ENCODE measurements around the gene KRT222. TPM values are rescaled to one million over a fixed set of nuclear protein-coding genes. Genes with fewer than 3 reads are reported as not detected.
A peak's percentile ranks its signal among the peaks of the same experiment; 100 is the strongest.

KRT222 gene
- total and polyA plus RNA-seq, 2 donors, result 0.19 to 0.84 TPM

- H3K9me3 ChIP-seq (ENCODE audit: control insufficient read depth in 2 of 2, insufficient read depth in 1 of 2, low read length in 1 of 2), result no peaks in the 10 kb centered on the region
- H3K4me3 ChIP-seq (ENCODE audit: low read length in 2 of 2), result no peak overlapping the region
- peak overlapping the region; percentile 46 to 61 for H3K27ac ChIP-seq (ENCODE audit: low read depth in 1 of 2, low read length in 1 of 2)
- peaks cover 0 to 45% of the 10 kb centered on the region in 2 donors for H3K4me1 ChIP-seq (ENCODE audit: control insufficient read depth in 2 of 2, insufficient read depth in 2 of 2, low read length in 2 of 2)
- H3K36me3 ChIP-seq (ENCODE audit: control insufficient read depth in 2 of 2, insufficient read depth in 2 of 2, low read length in 1 of 2), result no peaks in the 10 kb centered on the region
- peaks cover 0 to 2% of the 10 kb centered on the region in 2 donors for H3K27me3 ChIP-seq (ENCODE audit: control insufficient read depth in 2 of 2, insufficient read depth in 1 of 2, low read length in 1 of 2)
- 89% methylated on average over 13 of the region's 13 CpGs for WGBS
- no peak for DNase-seq (ENCODE audit: low read depth in 6 of 9, low spot score in 9 of 9)
Observed at GRCh38 chr17:40614431-40615067, 50.4 kb downstream of the KRT222 start.

GRCh38 chr17:40613467-40614154, 51.4 kb downstream of the KRT222 start:
- no peak overlapping the region for H3K27ac ChIP-seq (ENCODE audit: low read depth in 1 of 2, low read length in 1 of 2)
- H3K27me3 ChIP-seq (ENCODE audit: control insufficient read depth in 2 of 2, insufficient read depth in 1 of 2, low read length in 1 of 2), result peaks cover 0 to 2% of the 10 kb centered on the region in 2 donors

GRCh38 chr17:40612599-40613244, 52.3 kb downstream of the KRT222 start:
- no peak overlapping the region for H3K27ac ChIP-seq (ENCODE audit: low read depth in 1 of 2, low read length in 1 of 2)
- H3K36me3 ChIP-seq (ENCODE audit: control insufficient read depth in 2 of 2, insufficient read depth in 2 of 2, low read length in 1 of 2), result no peaks in the 10 kb centered on the region
- no peak for DNase-seq (ENCODE audit: low read depth in 6 of 9, low spot score in 9 of 9)
- H3K4me3 ChIP-seq (ENCODE audit: low read length in 2 of 2), result no peak overlapping the region
- 91% methylated on average over 11 of the region's 11 CpGs for WGBS
- H3K27me3 ChIP-seq (ENCODE audit: control insufficient read depth in 2 of 2, insufficient read depth in 1 of 2, low read length in 1 of 2), result peaks cover 0 to under 1% of the 10 kb centered on the region in 2 donors
- peaks cover 0 to 4% of the 10 kb centered on the region in 2 donors for H3K9me3 ChIP-seq (ENCODE audit: control insufficient read depth in 2 of 2, insufficient read depth in 1 of 2, low read length in 1 of 2)
- peaks cover 0 to 48% of the 10 kb centered on the region in 2 donors for H3K4me1 ChIP-seq (ENCODE audit: control insufficient read depth in 2 of 2, insufficient read depth in 2 of 2, low read length in 2 of 2)

More at GRCh38 chr17:40613467-40614154, 51.4 kb downstream of the KRT222 start:
- WGBS, result 94% methylated on average over 5 of the region's 5 CpGs
- peaks cover 0 to 4% of the 10 kb centered on the region in 2 donors for H3K9me3 ChIP-seq (ENCODE audit: control insufficient read depth in 2 of 2, insufficient read depth in 1 of 2, low read length in 1 of 2)
- H3K4me1 ChIP-seq (ENCODE audit: control insufficient read depth in 2 of 2, insufficient read depth in 2 of 2, low read length in 2 of 2), result peaks cover 0 to 42% of the 10 kb centered on the region in 2 donors
- H3K4me3 ChIP-seq (ENCODE audit: low read length in 2 of 2), result no peak overlapping the region
- no peaks in the 10 kb centered on the region for H3K36me3 ChIP-seq (ENCODE audit: control insufficient read depth in 2 of 2, insufficient read depth in 2 of 2, low read length in 1 of 2)
- no peak for DNase-seq (ENCODE audit: low read depth in 6 of 9, low spot score in 9 of 9)

GRCh38 chr17:40611840-40612474, 53.0 kb downstream of the KRT222 start:
- DNase-seq (ENCODE audit: low read depth in 6 of 9, low spot score in 9 of 9), result no peak
- Histone ChIP-seq H3K27me3 (ENCODE audit: control insufficient read depth in 2 of 2, insufficient read depth in 1 of 2, low read length in 1 of 2) (no peaks in the 10 kb centered on the region), H3K9me3 (ENCODE audit: control insufficient read depth in 2 of 2, insufficient read depth in 1 of 2, low read length in 1 of 2) (peaks cover 0 to 4% of the 10 kb centered on the region in 2 donors), H3K4me3 (ENCODE audit: low read length in 2 of 2) (no peak overlapping the region), H3K36me3 (ENCODE audit: control insufficient read depth in 2 of 2, insufficient read depth in 2 of 2, low read length in 1 of 2) (no peaks in the 10 kb centered on the region), H3K4me1 (ENCODE audit: control insufficient read depth in 2 of 2, insufficient read depth in 2 of 2, low read length in 2 of 2) (peaks cover 0 to 54% of the 10 kb centered on the region in 2 donors), H3K27ac (ENCODE audit: low read depth in 1 of 2, low read length in 1 of 2) (no peak overlapping the region)
- WGBS, result 79% methylated on average over 7 of the region's 7 CpGs

GRCh38 chr17:40610359-40610758, 54.6 kb downstream of the KRT222 start:
- Histone ChIP-seq H3K36me3 (ENCODE audit: control insufficient read depth in 2 of 2, insufficient read depth in 2 of 2, low read length in 1 of 2) (no peaks in the 10 kb centered on the region), H3K27ac (ENCODE audit: low read depth in 1 of 2, low read length in 1 of 2) (no peak overlapping the region), H3K4me1 (ENCODE audit: control insufficient read depth in 2 of 2, insufficient read depth in 2 of 2, low read length in 2 of 2) (peaks cover 0 to 49% of the 10 kb centered on the region in 2 donors), H3K9me3 (ENCODE audit: control insufficient read depth in 2 of 2, insufficient read depth in 1 of 2, low read length in 1 of 2) (peaks cover 0 to 4% of the 10 kb centered on the region in 2 donors), H3K4me3 (ENCODE audit: low read length in 2 of 2) (no peak overlapping the region), H3K27me3 (ENCODE audit: control insufficient read depth in 2 of 2, insufficient read depth in 1 of 2, low read length in 1 of 2) (no peaks in the 10 kb centered on the region)
- 80% methylated on average over 2 of the region's 2 CpGs for WGBS
- no peak for DNase-seq (ENCODE audit: low read depth in 6 of 9, low spot score in 9 of 9)

- Histone ChIP-seq H3K27me3 (ENCODE audit: control insufficient read depth in 2 of 2, insufficient read depth in 1 of 2, low read length in 1 of 2) (no peaks in the 10 kb centered on the region), H3K27ac (ENCODE audit: low read depth in 1 of 2, low read length in 1 of 2) (peak overlapping the region; percentile 58 to 74), H3K4me3 (ENCODE audit: low read length in 2 of 2) (no peak overlapping the region), H3K9me3 (ENCODE audit: control insufficient read depth in 2 of 2, insufficient read depth in 1 of 2, low read length in 1 of 2) (peaks cover 0 to 4% of the 10 kb centered on the region in 2 donors), H3K4me1 (ENCODE audit: control insufficient read depth in 2 of 2, insufficient read depth in 2 of 2, low read length in 2 of 2) (peaks cover 0 to 53% of the 10 kb centered on the region in 2 donors), H3K36me3 (ENCODE audit: control insufficient read depth in 2 of 2, insufficient read depth in 2 of 2, low read length in 1 of 2) (no peaks in the 10 kb centered on the region)
- WGBS, result 86% methylated on average over 6 of the region's 6 CpGs
- DNase-seq (ENCODE audit: low read depth in 6 of 9, low spot score in 9 of 9), result peak in 1 of 9 donors; percentile 61
Observed at GRCh38 chr17:40608061-40608581, 56.9 kb downstream of the KRT222 start.

- Histone ChIP-seq H3K9me3 (ENCODE audit: control insufficient read depth in 2 of 2, insufficient read depth in 1 of 2, low read length in 1 of 2) (peaks cover 0 to 4% of the 10 kb centered on the region in 2 donors), H3K4me3 (ENCODE audit: low read length in 2 of 2) (no peak overlapping the region), H3K27me3 (ENCODE audit: control insufficient read depth in 2 of 2, insufficient read depth in 1 of 2, low read length in 1 of 2) (no peaks in the 10 kb centered on the region), H3K27ac (ENCODE audit: low read depth in 1 of 2, low read length in 1 of 2) (peak overlapping the region; percentile 58 to 74), H3K4me1 (ENCODE audit: control insufficient read depth in 2 of 2, insufficient read depth in 2 of 2, low read length in 2 of 2) (peaks cover 0 to 53% of the 10 kb centered on the region in 2 donors), H3K36me3 (ENCODE audit: control insufficient read depth in 2 of 2, insufficient read depth in 2 of 2, low read length in 1 of 2) (no peaks in the 10 kb centered on the region)
- no peak for DNase-seq (ENCODE audit: low read depth in 6 of 9, low spot score in 9 of 9)
- 87% methylated on average over 5 of the region's 5 CpGs for WGBS
Observed at GRCh38 chr17:40607641-40608040, 57.3 kb downstream of the KRT222 start.

GRCh38 chr17:40606548-40607353, 58.2 kb downstream of the KRT222 start:
- peaks cover 0 to 60% of the 10 kb centered on the region in 2 donors for H3K4me1 ChIP-seq (ENCODE audit: control insufficient read depth in 2 of 2, insufficient read depth in 2 of 2, low read length in 2 of 2)
- H3K27me3 ChIP-seq (ENCODE audit: control insufficient read depth in 2 of 2, insufficient read depth in 1 of 2, low read length in 1 of 2), result no peaks in the 10 kb centered on the region
- H3K36me3 ChIP-seq (ENCODE audit: control insufficient read depth in 2 of 2, insufficient read depth in 2 of 2, low read length in 1 of 2), result no peaks in the 10 kb centered on the region
- no peak overlapping the region for H3K4me3 ChIP-seq (ENCODE audit: low read length in 2 of 2)
- H3K27ac ChIP-seq (ENCODE audit: low read depth in 1 of 2, low read length in 1 of 2), result peak overlapping the region in 1 of 2 donors; percentile 15
- peaks cover 0 to 4% of the 10 kb centered on the region in 2 donors for H3K9me3 ChIP-seq (ENCODE audit: control insufficient read depth in 2 of 2, insufficient read depth in 1 of 2, low read length in 1 of 2)
- 90% methylated on average over 10 of the region's 10 CpGs for WGBS
- no peak for DNase-seq (ENCODE audit: low read depth in 6 of 9, low spot score in 9 of 9)

Measured in thymus (tissue), 11 donors.